SK-N-SH treated with all-trans-retinoic acid at 6 μM for 48 hours (cell line): ENCODE results near the gene RAPGEF5.
A peak's percentile ranks its signal among the peaks of the same experiment; 100 is the strongest.

Source experiments
- ATAC-seq: fragments of 200-7000 bp; cut with Tn5 transposase; 3 replicates; pipeline ENCODE4 v1.9.1; 2020; ENCODE audit warnings: mild to moderate bottlenecking, moderate library complexity
- ARNTL ChIP-seq: fragments of 450-650 bp; formaldehyde crosslinking; IDR thresholded peaks from 2 replicates; pipeline ENCODE4 v1.5.0; 2020; ENCODE audit warnings: low read depth, mild to moderate bottlenecking, moderate library complexity, borderline replicate concordance
- BACH2 ChIP-seq: fragments of 250-450 bp; sonication (Bioruptor Pico); IDR thresholded peaks from 2 replicates; pipeline ENCODE4 v1.9.0; 2021; ENCODE audit warnings: mild to moderate bottlenecking, borderline replicate concordance
- CSDC2 ChIP-seq: fragments of 250-450 bp; sonication (Bioruptor Pico); IDR thresholded peaks from 2 replicates; pipeline ENCODE4 v1.5.0; 2020; ENCODE audit warnings: mild to moderate bottlenecking, moderate library complexity
- ESRRG ChIP-seq: fragments of 250-450 bp; sonication (Bioruptor Pico); IDR thresholded peaks from 2 replicates; pipeline ENCODE4 v1.6.1; 2021; ENCODE audit warnings: mild to moderate bottlenecking
- GLIS3 ChIP-seq: fragments of 250-450 bp; sonication (Bioruptor Pico); IDR thresholded peaks from 2 replicates; pipeline ENCODE4 v1.5.0; 2020; ENCODE audit warnings: mild to moderate bottlenecking, moderate library complexity
- ISL1 ChIP-seq: fragments of 250-450 bp; sonication (Bioruptor Pico); IDR thresholded peaks from 2 replicates; pipeline ENCODE4 v2.1.2; 2022; ENCODE audit warnings: mild to moderate bottlenecking, moderate library complexity
- OSR1 ChIP-seq: fragments of 250-450 bp; sonication (Bioruptor Pico); IDR thresholded peaks from 2 replicates; pipeline ENCODE4 v1.8.0; 2022; ENCODE audit warnings: moderate library complexity, mild to moderate bottlenecking, inconsistent platforms
- POU6F1 ChIP-seq: fragments of 250-450 bp; sonication (Bioruptor Pico); IDR thresholded peaks from 2 replicates; pipeline ENCODE4 v1.8.0; 2021; ENCODE audit warnings: low read depth, mild to moderate bottlenecking, moderate library complexity, borderline replicate concordance
- PPARA ChIP-seq: fragments of 250-450 bp; sonication (Bioruptor Pico); IDR thresholded peaks from 2 replicates; pipeline ENCODE4 v1.5.0; 2020; ENCODE audit warnings: mild to moderate bottlenecking, borderline replicate concordance
- RARB ChIP-seq: fragments of 250-450 bp; sonication (Bioruptor Pico); IDR thresholded peaks from 2 replicates; pipeline ENCODE4 v1.8.0; 2021; ENCODE audit warnings: mild to moderate bottlenecking, moderate library complexity
- SNAI2 ChIP-seq: fragments of 250-450 bp; sonication (Bioruptor Pico); IDR thresholded peaks from 2 replicates; pipeline ENCODE4 v1.5.0; 2020; ENCODE audit warnings: mild to moderate bottlenecking, moderate library complexity
- TCF4 ChIP-seq: fragments of 250-450 bp; sonication (Bioruptor Pico); IDR thresholded peaks from 2 replicates; pipeline ENCODE4 v1.8.0; 2021; ENCODE audit warnings: mild to moderate bottlenecking, moderate library complexity, borderline replicate concordance
- TOX ChIP-seq: fragments of 250-450 bp; sonication (Bioruptor Pico); IDR thresholded peaks from 2 replicates; pipeline ENCODE4 v1.8.0; 2021; ENCODE audit warnings: mild to moderate bottlenecking, moderate library complexity, borderline replicate concordance
- TSHZ2 ChIP-seq: fragments of 250-450 bp; sonication (Bioruptor Pico); IDR thresholded peaks from 2 replicates; pipeline ENCODE4 v1.5.0; 2020; ENCODE audit warnings: mild to moderate bottlenecking, moderate library complexity
- ZC3H10 ChIP-seq: fragments of 250-450 bp; sonication (Bioruptor Pico); IDR thresholded peaks from 2 replicates; pipeline ENCODE4 v1.5.1; 2021; ENCODE audit warnings: mild to moderate bottlenecking, moderate library complexity
- ZFP3 ChIP-seq: fragments of 250-450 bp; sonication (Bioruptor Pico); IDR thresholded peaks from 2 replicates; pipeline ENCODE4 v1.5.0; 2020; ENCODE audit warnings: mild to moderate bottlenecking, moderate library complexity
- ZFP30 ChIP-seq: fragments of 450-650 bp; formaldehyde crosslinking; IDR thresholded peaks from 2 replicates; pipeline ENCODE4 v1.5.0; 2022; ENCODE audit warnings: mild to moderate bottlenecking, moderate library complexity
- ZNF565 ChIP-seq: fragments of 450-650 bp; formaldehyde crosslinking; conservative IDR thresholded peaks from 2 replicates; pipeline ENCODE4 v1.5.0; 2020; ENCODE audit warnings: low read depth, mild to moderate bottlenecking, moderate library complexity
- ZNF70 ChIP-seq: fragments of 450-650 bp; formaldehyde crosslinking; IDR thresholded peaks from 2 replicates; pipeline ENCODE4 v1.5.0; 2020; ENCODE audit warnings: mild to moderate bottlenecking, moderate library complexity
- ZNF8 ChIP-seq: fragments of 450-650 bp; formaldehyde crosslinking; IDR thresholded peaks from 2 replicates; pipeline ENCODE4 v1.5.0; 2020; ENCODE audit warnings: mild to moderate bottlenecking, moderate library complexity
- TF ChIP-seq, protein P1 (sequence below): fragments of 250-450 bp; sonication (Bioruptor Pico); IDR thresholded peaks from 2 replicates; pipeline ENCODE4 v1.5.1; 2020; ENCODE audit warnings: low read depth, mild to moderate bottlenecking, moderate library complexity
- TF ChIP-seq, protein P2 (sequence below): fragments of 250-450 bp; sonication (Bioruptor Pico); IDR thresholded peaks from 2 replicates; pipeline ENCODE4 v1.5.1; 2021; ENCODE audit warnings: mild to moderate bottlenecking, moderate library complexity
- TF ChIP-seq, protein P3 (sequence below): fragments of 250-450 bp; sonication (Bioruptor Pico); IDR thresholded peaks from 2 replicates; pipeline ENCODE4 v1.8.0; 2020; ENCODE audit warnings: mild to moderate bottlenecking, moderate library complexity, borderline replicate concordance

RAPGEF5 gene

DNA sequence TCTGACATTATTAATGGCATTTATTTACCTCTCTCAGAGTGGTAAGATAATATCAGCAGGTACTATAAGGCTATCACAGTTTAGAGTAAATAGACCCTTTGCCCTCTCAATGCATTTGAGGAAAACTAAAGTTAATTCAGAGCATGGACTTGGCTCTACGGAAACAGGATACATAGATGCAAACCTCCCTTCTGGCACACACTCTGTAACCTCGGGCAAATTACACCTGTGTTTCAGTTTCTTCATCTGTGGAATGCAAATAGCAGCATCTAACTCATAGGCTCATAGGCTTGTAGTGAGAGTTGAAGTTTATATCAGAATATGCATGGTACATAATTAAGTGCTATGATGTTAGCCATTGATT is 5.6 kb downstream of the RAPGEF5 start (continued):
- TF ChIP-seq, protein P1, sequence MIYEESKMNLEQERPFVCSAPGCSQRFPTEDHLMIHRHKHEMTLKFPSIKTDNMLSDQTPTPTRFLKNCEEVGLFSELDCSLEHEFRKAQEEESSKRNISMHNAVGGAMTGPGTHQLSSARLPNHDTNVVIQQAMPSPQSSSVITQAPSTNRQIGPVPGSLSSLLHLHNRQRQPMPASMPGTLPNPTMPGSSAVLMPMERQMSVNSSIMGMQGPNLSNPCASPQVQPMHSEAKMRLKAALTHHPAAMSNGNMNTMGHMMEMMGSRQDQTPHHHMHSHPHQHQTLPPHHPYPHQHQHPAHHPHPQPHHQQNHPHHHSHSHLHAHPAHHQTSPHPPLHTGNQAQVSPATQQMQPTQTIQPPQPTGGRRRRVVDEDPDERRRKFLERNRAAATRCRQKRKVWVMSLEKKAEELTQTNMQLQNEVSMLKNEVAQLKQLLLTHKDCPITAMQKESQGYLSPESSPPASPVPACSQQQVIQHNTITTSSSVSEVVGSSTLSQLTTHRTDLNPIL (CRISPR knock-in tag): no peak
- TF ChIP-seq ZFP30 (no peak), CSDC2 (no peak), ESRRG (CRISPR knock-in tag) (no peak), ISL1 (CRISPR knock-in tag) (no peak), GLIS3 (CRISPR knock-in tag) (no peak), ZC3H10 (CRISPR knock-in tag) (no peak)
- TF ChIP-seq, all 23 proteins: peak for 0

- peak; percentile 97 for TF ChIP-seq TSHZ2 (CRISPR knock-in tag)
- TF ChIP-seq ESRRG (CRISPR knock-in tag): peak; percentile 92
- TF ChIP-seq CSDC2: peak; percentile 41; the same call in 1 of the 2 replicates
- peak; percentile 87; the same call in 1 of the 2 replicates for TF ChIP-seq TCF4 (CRISPR knock-in tag)
- peak; percentile 83; the same call in 1 of the 2 replicates for TF ChIP-seq ZFP3 (CRISPR knock-in tag)
- TF ChIP-seq ISL1 (CRISPR knock-in tag): peak; percentile 99
- TF ChIP-seq, protein P2, sequence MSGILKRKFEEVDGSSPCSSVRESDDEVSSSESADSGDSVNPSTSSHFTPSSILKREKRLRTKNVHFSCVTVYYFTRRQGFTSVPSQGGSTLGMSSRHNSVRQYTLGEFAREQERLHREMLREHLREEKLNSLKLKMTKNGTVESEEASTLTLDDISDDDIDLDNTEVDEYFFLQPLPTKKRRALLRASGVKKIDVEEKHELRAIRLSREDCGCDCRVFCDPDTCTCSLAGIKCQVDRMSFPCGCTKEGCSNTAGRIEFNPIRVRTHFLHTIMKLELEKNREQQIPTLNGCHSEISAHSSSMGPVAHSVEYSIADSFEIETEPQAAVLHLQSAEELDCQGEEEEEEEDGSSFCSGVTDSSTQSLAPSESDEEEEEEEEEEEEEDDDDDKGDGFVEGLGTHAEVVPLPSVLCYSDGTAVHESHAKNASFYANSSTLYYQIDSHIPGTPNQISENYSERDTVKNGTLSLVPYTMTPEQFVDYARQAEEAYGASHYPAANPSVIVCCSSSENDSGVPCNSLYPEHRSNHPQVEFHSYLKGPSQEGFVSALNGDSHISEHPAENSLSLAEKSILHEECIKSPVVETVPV (CRISPR knock-in tag): peak; percentile 90; the same call in 1 of the 2 replicates
- peak; percentile 16; the same call in 1 of the 2 replicates for TF ChIP-seq POU6F1 (CRISPR knock-in tag)
- TF ChIP-seq, protein P3, sequence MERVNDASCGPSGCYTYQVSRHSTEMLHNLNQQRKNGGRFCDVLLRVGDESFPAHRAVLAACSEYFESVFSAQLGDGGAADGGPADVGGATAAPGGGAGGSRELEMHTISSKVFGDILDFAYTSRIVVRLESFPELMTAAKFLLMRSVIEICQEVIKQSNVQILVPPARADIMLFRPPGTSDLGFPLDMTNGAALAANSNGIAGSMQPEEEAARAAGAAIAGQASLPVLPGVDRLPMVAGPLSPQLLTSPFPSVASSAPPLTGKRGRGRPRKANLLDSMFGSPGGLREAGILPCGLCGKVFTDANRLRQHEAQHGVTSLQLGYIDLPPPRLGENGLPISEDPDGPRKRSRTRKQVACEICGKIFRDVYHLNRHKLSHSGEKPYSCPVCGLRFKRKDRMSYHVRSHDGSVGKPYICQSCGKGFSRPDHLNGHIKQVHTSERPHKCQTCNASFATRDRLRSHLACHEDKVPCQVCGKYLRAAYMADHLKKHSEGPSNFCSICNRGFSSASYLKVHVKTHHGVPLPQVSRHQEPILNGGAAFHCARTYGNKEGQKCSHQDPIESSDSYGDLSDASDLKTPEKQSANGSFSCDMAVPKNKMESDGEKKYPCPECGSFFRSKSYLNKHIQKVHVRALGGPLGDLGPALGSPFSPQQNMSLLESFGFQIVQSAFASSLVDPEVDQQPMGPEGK (CRISPR knock-in tag): peak; percentile 63; the same call in 1 of the 2 replicates
- TF ChIP-seq, protein P1 (CRISPR knock-in tag): peak; percentile 89
- TF ChIP-seq ZNF8 (CRISPR knock-in tag): no peak
- TF ChIP-seq TOX (CRISPR knock-in tag): no peak
- peak; percentile 86; the same call in 1 of the 2 replicates for TF ChIP-seq PPARA
- peak; percentile 97 for TF ChIP-seq GLIS3 (CRISPR knock-in tag)
- TF ChIP-seq ZNF565 (CRISPR knock-in tag): peak; percentile 65; the same call in 1 of the 2 replicates
- no peak for TF ChIP-seq OSR1 (CRISPR knock-in tag)
- TF ChIP-seq ZNF70: peak; percentile 34; the same call in 1 of the 2 replicates
- TF ChIP-seq SNAI2: peak; percentile 87; the same call in 1 of the 2 replicates
- TF ChIP-seq BACH2 (CRISPR knock-in tag): peak; percentile 63; the same call in 1 of the 2 replicates
- no peak for TF ChIP-seq ARNTL
- TF ChIP-seq ZC3H10 (CRISPR knock-in tag): peak; percentile 86
- TF ChIP-seq RARB: no peak
- TF ChIP-seq ZFP30: peak; percentile 48; the same call in 1 of the 2 replicates
- peak; percentile 93 for ATAC-seq
Observed at GRCh38 chr7:22350466-22351328, 6.3 kb downstream of the RAPGEF5 start.
